Gastrocnemius medialis (tissue), 4 donors: ENCODE measurements around the gene PRRC2B.

Source experiments
- POLR2A ChIP-seq, 2 donors: fragments of 450-650 bp; IDR thresholded peaks; one replicate each; pipeline ENCODE4 v1.6.1; 2017; ENCODE audit warnings: antibody characterized with exemption in 2 of 2, mild to moderate bottlenecking in 2 of 2, moderate library complexity in 2 of 2
- TF ChIP-seq, protein P1 (sequence below), 5 experiments: fragments of 450-650 bp in 3 of 5; fragments of 200-600 bp in 2 of 5; sonication (generic) in 2 of 5; IDR thresholded peaks in 4 of 5; conservative IDR thresholded peaks in 1 of 5; 1 replicate in 4 of 5; 2 replicates in 1 of 5; pipeline ENCODE4 v1.5.1; 2016 to 2019; ENCODE audit warnings: antibody characterized with exemption in 5 of 5, mild to moderate bottlenecking in 3 of 5, moderate library complexity in 3 of 5

DNA sequence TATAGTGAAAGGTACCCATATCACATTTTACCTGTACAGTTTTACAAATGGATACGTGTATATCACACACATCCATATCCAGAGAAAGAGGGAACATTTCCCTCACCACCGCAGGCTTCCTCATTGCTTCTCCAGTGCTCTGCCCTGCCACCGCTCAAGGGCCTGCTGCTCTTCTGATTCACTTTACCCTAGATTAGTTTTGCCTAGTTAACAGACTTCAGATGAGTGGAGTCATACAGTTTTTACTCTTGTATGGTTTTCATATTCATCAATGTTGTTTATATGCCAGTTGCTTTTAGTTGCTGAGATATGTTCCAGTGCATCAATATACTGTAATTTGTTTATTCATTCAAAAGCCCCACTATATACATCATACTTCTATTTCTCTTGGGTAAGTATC is 54.9 kb downstream of the PRRC2B start:
- TF ChIP-seq, protein P1, sequence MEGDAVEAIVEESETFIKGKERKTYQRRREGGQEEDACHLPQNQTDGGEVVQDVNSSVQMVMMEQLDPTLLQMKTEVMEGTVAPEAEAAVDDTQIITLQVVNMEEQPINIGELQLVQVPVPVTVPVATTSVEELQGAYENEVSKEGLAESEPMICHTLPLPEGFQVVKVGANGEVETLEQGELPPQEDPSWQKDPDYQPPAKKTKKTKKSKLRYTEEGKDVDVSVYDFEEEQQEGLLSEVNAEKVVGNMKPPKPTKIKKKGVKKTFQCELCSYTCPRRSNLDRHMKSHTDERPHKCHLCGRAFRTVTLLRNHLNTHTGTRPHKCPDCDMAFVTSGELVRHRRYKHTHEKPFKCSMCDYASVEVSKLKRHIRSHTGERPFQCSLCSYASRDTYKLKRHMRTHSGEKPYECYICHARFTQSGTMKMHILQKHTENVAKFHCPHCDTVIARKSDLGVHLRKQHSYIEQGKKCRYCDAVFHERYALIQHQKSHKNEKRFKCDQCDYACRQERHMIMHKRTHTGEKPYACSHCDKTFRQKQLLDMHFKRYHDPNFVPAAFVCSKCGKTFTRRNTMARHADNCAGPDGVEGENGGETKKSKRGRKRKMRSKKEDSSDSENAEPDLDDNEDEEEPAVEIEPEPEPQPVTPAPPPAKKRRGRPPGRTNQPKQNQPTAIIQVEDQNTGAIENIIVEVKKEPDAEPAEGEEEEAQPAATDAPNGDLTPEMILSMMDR (IDR thresholded peaks at IDR 0.05 in 4 of 5, conservative IDR thresholded peaks at IDR 0.05 in 1 of 5), result no peak
- no peak for TF ChIP-seq POLR2A (IDR thresholded peaks at IDR 0.05)
